CD14-positive monocyte (primary cell): ENCODE data around the gene MCF2L2. TPM values are rescaled to one million over a fixed set of nuclear protein-coding genes. Genes with fewer than 3 reads are reported as not detected.

Experiments used
- DNase-seq, 3 donors: peaks; one replicate each; pipeline ENCODE4 v3.0.0-alpha.2; 2011 to 2022
- H2AFZ ChIP-seq: 2 replicates; pipeline ENCODE4 v1.6.0; 2012; ENCODE audit warnings: mild to moderate bottlenecking, low read depth, low read length, inconsistent platforms; ENCODE audit not compliant: insufficient read depth, poor library complexity, severe bottlenecking
- H3K27ac ChIP-seq, 2 donors: 1 replicate in 1 of 2; 2 replicates in 1 of 2; pipeline ENCODE4 v1.5.1; 2012 to 2013; ENCODE audit warnings: low read length in 2 of 2, control low read depth in 1 of 2, inconsistent platforms in 1 of 2, low read depth in 1 of 2, mild to moderate bottlenecking in 1 of 2
- H3K27me3 ChIP-seq, 2 donors: one replicate each; pipeline versions ENCODE4 v1.6.0 to v1.6.1; 2011 to 2013; ENCODE audit warnings: low read length in 2 of 2; ENCODE audit not compliant: control insufficient read depth in 2 of 2, insufficient read depth in 2 of 2
- H3K36me3 ChIP-seq, 2 donors: replicated peaks in 1 of 2; 1 replicate in 1 of 2; 2 replicates in 1 of 2; pipeline versions ENCODE4 v1.5.1 to v1.6.1; 2012 to 2013; ENCODE audit warnings: low read length in 2 of 2, control low read depth in 1 of 2, inconsistent platforms in 1 of 2, mild to moderate bottlenecking in 1 of 2; ENCODE audit not compliant: insufficient read depth in 2 of 2, control insufficient read depth in 1 of 2
- H3K4me1 ChIP-seq, 2 donors: 1 replicate in 1 of 2; 2 replicates in 1 of 2; pipeline versions ENCODE4 v1.5.1 to v1.6.1; 2012 to 2013; ENCODE audit warnings: low read length in 2 of 2, control low read depth in 1 of 2, inconsistent platforms in 1 of 2, mild to moderate bottlenecking in 1 of 2, moderate library complexity in 1 of 2; ENCODE audit not compliant: insufficient read depth in 2 of 2, control insufficient read depth in 1 of 2
- H3K4me2 ChIP-seq: replicated peaks from 2 replicates; pipeline ENCODE3; 2012; ENCODE audit warnings: low read length, moderate library complexity, mild to moderate bottlenecking; ENCODE audit not compliant: poor library complexity, severe bottlenecking; ENCODE audit errors: extremely low read depth
- H3K4me3 ChIP-seq, 3 experiments: fragments of 200-600 bp in 1 of 3; sonication (generic) in 1 of 3; replicated peaks in 1 of 3; 1 replicate in 2 of 3; 2 replicates in 1 of 3; pipeline ENCODE4 v1.5.1; 2011 to 2013; ENCODE audit warnings: low read length in 3 of 3, mild to moderate bottlenecking in 3 of 3, control low read depth in 2 of 3, low read depth in 2 of 3, inconsistent platforms in 1 of 3, moderate library complexity in 1 of 3
- H3K79me2 ChIP-seq: 2 replicates; pipeline ENCODE4 v1.6.0; 2012; ENCODE audit warnings: mild to moderate bottlenecking, control low read depth, inconsistent platforms, low read length, moderate library complexity; ENCODE audit not compliant: insufficient read depth
- H3K9ac ChIP-seq: 2 replicates; pipeline ENCODE4 v1.6.0; 2017; ENCODE audit warnings: low read length, mild to moderate bottlenecking; ENCODE audit not compliant: insufficient read depth, poor library complexity, severe bottlenecking
- H3K9me3 ChIP-seq, 2 donors: replicated peaks in 1 of 2; 1 replicate in 1 of 2; 2 replicates in 1 of 2; pipeline versions ENCODE4 v1.5.1 to v1.6.1; 2012 to 2013; ENCODE audit warnings: low read length in 2 of 2, control low read depth in 1 of 2; ENCODE audit not compliant: control insufficient read depth in 1 of 2, insufficient read depth in 1 of 2
- H4K20me1 ChIP-seq: 2 replicates; pipeline ENCODE4 v1.6.0; 2012; ENCODE audit warnings: mild to moderate bottlenecking, low read length, control low read depth, moderate library complexity; ENCODE audit not compliant: insufficient read depth
- H3K27ac Mint-ChIP-seq, 7 donors: one replicate each; pipeline ENCODE4 v1.8.0; 2020; ENCODE audit warnings: mild to moderate bottlenecking in 7 of 7, mixed read lengths in 7 of 7, moderate library complexity in 6 of 7, inconsistent platforms in 2 of 7
- H3K27me3 Mint-ChIP-seq, 3 donors: one replicate each; pipeline ENCODE4 v1.8.0; 2021 to 2022; ENCODE audit warnings: low read depth in 3 of 3, mild to moderate bottlenecking in 3 of 3, mixed read lengths in 3 of 3, moderate library complexity in 3 of 3, inconsistent platforms in 1 of 3
- H3K36me3 Mint-ChIP-seq, 2 donors: one replicate each; pipeline ENCODE4 v1.8.0; 2020; ENCODE audit warnings: mixed read lengths in 2 of 2, inconsistent platforms in 1 of 2, mild to moderate bottlenecking in 1 of 2
- H3K4me1 Mint-ChIP-seq: one replicate; pipeline ENCODE4 v1.8.0; 2020; ENCODE audit warnings: mild to moderate bottlenecking, mixed read lengths
- H3K4me3 Mint-ChIP-seq, 2 donors: one replicate each; pipeline ENCODE4 v1.8.0; 2020; ENCODE audit warnings: mild to moderate bottlenecking in 2 of 2, mixed read lengths in 2 of 2, moderate library complexity in 1 of 2
- H3K9me3 Mint-ChIP-seq, 7 donors: one replicate each; pipeline ENCODE4 v1.8.0; 2020 to 2022; ENCODE audit warnings: mixed read lengths in 7 of 7, mild to moderate bottlenecking in 6 of 7, moderate library complexity in 6 of 7, inconsistent platforms in 2 of 7
- WGBS: methylation state at CpG from one replicate; pipeline ENCODE4 v1.1.5; 2013; ENCODE audit warnings: missing lambda C conversion rate; ENCODE audit not compliant: insufficient coverage; 5-methylcytosine and 5-hydroxymethylcytosine counted together
- intact Hi-C, 2 donors: fragments of 100-400 bp; cut with micrococcal nuclease; formaldehyde crosslinking; loops; one replicate each; pipeline versions ENCODE4 v1.15.0 to v1.15.1; 2023
- polyA plus RNA-seq, 3 donors: library from polyadenylated mRNA; depleted of rRNA in 1 of 3; unstranded in 2 of 3; stranded (reverse) in 1 of 3; fragments of 300-500 nt in 2 of 3; fragments of >200 nt in 1 of 3; fragmentation: Illumina TruSeq in 2 of 3; gene quantifications; 1 replicate in 2 of 3; 2 replicates in 1 of 3; pipeline ENCODE4 v1.2.3, GENCODE V29; 2012 to 2021
- TF ChIP-seq, protein P1 (sequence below): fragments of 200-600 bp; IDR thresholded peaks from one replicate; pipeline ENCODE4 v1.8.0; 2022; ENCODE audit warnings: antibody characterized with exemption, mild to moderate bottlenecking

The MCF2L2 gene
- polyA plus RNA-seq, 3 donors = 0.01 to 0.13 TPM; not detected in 1

GRCh38 chr3:183195266-183195665 is 233.2 kb downstream of the MCF2L2 start:
- no peak overlapping the region for H3K4me3 Mint-ChIP-seq
- H3K4me1 Mint-ChIP-seq = no peaks in the 10 kb centered on the region
- TF ChIP-seq, protein P1, sequence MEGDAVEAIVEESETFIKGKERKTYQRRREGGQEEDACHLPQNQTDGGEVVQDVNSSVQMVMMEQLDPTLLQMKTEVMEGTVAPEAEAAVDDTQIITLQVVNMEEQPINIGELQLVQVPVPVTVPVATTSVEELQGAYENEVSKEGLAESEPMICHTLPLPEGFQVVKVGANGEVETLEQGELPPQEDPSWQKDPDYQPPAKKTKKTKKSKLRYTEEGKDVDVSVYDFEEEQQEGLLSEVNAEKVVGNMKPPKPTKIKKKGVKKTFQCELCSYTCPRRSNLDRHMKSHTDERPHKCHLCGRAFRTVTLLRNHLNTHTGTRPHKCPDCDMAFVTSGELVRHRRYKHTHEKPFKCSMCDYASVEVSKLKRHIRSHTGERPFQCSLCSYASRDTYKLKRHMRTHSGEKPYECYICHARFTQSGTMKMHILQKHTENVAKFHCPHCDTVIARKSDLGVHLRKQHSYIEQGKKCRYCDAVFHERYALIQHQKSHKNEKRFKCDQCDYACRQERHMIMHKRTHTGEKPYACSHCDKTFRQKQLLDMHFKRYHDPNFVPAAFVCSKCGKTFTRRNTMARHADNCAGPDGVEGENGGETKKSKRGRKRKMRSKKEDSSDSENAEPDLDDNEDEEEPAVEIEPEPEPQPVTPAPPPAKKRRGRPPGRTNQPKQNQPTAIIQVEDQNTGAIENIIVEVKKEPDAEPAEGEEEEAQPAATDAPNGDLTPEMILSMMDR = no peak
- Histone ChIP-seq H2AFZ (no peak overlapping the region), H3K9ac (no peak overlapping the region), H3K27me3 (no peaks in the 10 kb centered on the region), H3K4me3 (no peak overlapping the region), H3K79me2 (no peaks in the 10 kb centered on the region), H3K27ac (no peak overlapping the region), H3K4me2 (no peak overlapping the region), H3K36me3 (no peaks in the 10 kb centered on the region), H3K9me3 (no peaks in the 10 kb centered on the region), H3K4me1 (no peaks in the 10 kb centered on the region), H4K20me1 (no peaks in the 10 kb centered on the region)
- H3K27me3 Mint-ChIP-seq = no peaks in the 10 kb centered on the region
- intact Hi-C loops = no loop called here
- DNase-seq = no peak
- H3K27ac Mint-ChIP-seq = no peak overlapping the region
- no CpG with 5 or more reads among the region's 4 CpGs for WGBS
- H3K9me3 Mint-ChIP-seq = peaks cover 0 to under 1% (median 0%) of the 10 kb centered on the region in 7 donors
- no peaks in the 10 kb centered on the region for H3K36me3 Mint-ChIP-seq

DNA sequence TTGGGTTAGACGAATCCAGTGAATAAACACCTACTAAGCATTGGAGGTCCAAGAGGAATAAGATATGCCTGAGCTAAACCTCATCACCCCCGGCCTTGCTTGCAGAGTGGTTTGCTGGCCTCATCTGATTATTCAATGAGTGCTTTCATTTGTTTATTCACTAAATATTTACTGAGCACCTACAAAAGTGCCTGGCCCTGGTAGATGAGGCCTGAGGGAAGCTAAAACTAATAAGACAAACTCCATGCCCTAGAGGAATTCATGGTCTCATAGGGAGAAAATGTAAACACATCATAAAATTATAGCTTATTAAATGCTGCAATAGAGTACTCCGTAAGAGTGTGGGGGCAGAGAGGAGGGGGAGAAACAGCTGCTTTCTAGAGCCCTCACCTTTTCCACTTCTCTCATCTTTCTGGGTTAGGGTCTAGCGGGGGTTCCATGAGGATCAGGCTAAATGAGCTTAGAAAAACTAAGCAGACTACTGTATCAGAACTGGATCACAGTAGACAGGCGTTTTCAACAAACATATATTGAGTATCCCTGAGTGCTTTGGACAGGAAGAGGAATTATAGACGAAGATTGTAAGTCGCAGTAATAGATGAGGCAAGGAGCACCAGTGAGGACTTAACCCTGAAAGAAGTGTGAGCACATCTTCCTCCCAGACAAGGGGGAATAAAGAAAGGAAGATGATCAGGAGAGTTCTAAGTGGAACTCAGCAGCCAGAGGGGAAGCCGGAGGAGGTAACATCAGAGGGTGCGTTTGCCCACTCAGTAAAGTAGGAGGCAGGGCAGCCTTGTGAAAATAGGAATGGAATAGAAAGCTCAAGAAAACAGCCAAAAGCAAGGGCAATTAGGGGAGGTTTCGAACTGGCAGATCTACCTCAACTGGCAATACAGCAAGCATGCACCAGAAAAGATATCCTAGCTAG is 234.4 kb downstream of the MCF2L2 start:
- peaks cover 2 to 5% of the 10 kb centered on the region in 2 donors for H3K4me1 ChIP-seq
- H3K27me3 ChIP-seq = no peaks in the 10 kb centered on the region
- no peak overlapping the region for H3K4me3 Mint-ChIP-seq
- H2AFZ ChIP-seq = no peak overlapping the region
- no peak for DNase-seq
- no peaks in the 10 kb centered on the region for H3K79me2 ChIP-seq
- no peak overlapping the region for H3K27ac Mint-ChIP-seq
- H3K4me1 Mint-ChIP-seq = peaks cover 4% of the 10 kb centered on the region
- H3K9me3 ChIP-seq = no peaks in the 10 kb centered on the region
- no peaks in the 10 kb centered on the region for H3K27me3 Mint-ChIP-seq
- intact Hi-C loops = no loop called here
- H3K27ac ChIP-seq = no peak overlapping the region
- no peak overlapping the region for H3K9ac ChIP-seq
- H3K9me3 Mint-ChIP-seq = no peaks in the 10 kb centered on the region
- TF ChIP-seq, protein P1 = no peak
- H4K20me1 ChIP-seq = no peaks in the 10 kb centered on the region
- no peaks in the 10 kb centered on the region for H3K36me3 ChIP-seq
- 69% methylated on average over 2 of the region's 10 CpGs for WGBS
- no peak overlapping the region for H3K4me2 ChIP-seq
- H3K4me3 ChIP-seq = no peak overlapping the region
- no peaks in the 10 kb centered on the region for H3K36me3 Mint-ChIP-seq
